Activated naive CD4-positive, alpha-beta T cell treated with anti-CD3 and anti-CD28 coated beads, Interleukin-2, amount 50 U/mL, for 24 hours (primary cell): ENCODE measurements around the gene RPRD1B.

Experiments
- H3K27ac Mint-ChIP-seq: one replicate; pipeline ENCODE4 v1.8.0; 2021; ENCODE audit warnings: mild to moderate bottlenecking, mixed read lengths
- H3K27me3 Mint-ChIP-seq: one replicate; pipeline ENCODE4 v1.8.0; 2021; ENCODE audit warnings: mixed read lengths
- H3K36me3 Mint-ChIP-seq: one replicate; pipeline ENCODE4 v1.8.0; 2021; ENCODE audit warnings: mixed read lengths
- H3K4me1 Mint-ChIP-seq: one replicate; pipeline ENCODE4 v1.8.0; 2021; ENCODE audit warnings: mixed read lengths
- H3K4me3 Mint-ChIP-seq: one replicate; pipeline ENCODE4 v1.8.0; 2021; ENCODE audit warnings: mild to moderate bottlenecking, mixed read lengths
- H3K9me3 Mint-ChIP-seq: one replicate; pipeline ENCODE4 v1.8.0; 2021; ENCODE audit warnings: mixed read lengths

The RPRD1B gene

GRCh38 chr20:38134427-38135270, 101.1 kb downstream of the RPRD1B start:
- Mint-ChIP-seq H3K4me3 (no peak overlapping the region), H3K27me3 (no peaks in the 10 kb centered on the region), H3K36me3 (no peaks in the 10 kb centered on the region), H3K4me1 (peaks cover 4% of the 10 kb centered on the region), H3K27ac (no peak overlapping the region), H3K9me3 (no peaks in the 10 kb centered on the region)

DNA sequence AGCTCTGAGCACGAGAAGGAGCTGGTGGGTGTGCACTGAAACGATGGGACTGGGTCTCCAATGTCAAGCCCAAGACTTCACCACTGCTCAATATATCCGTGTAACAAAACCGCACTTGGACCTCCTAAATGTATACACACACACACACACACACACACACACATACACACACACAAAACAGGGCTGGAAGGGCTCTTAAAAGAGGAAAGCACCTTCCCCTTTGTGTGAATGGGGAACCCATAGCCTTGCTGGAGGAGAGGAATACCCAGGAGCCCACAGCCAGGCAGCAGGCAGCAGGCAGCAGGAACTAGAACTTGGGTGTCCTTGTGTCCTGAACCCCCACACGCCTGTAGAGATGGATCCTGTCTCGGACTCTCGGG, 101.7 kb downstream of the RPRD1B start:
- H3K4me3 Mint-ChIP-seq: no peak overlapping the region
- H3K4me1 Mint-ChIP-seq: peaks cover 4% of the 10 kb centered on the region
- H3K9me3 Mint-ChIP-seq: no peaks in the 10 kb centered on the region
- no peaks in the 10 kb centered on the region for H3K36me3 Mint-ChIP-seq
- no peak overlapping the region for H3K27ac Mint-ChIP-seq
- H3K27me3 Mint-ChIP-seq: no peaks in the 10 kb centered on the region

DNA sequence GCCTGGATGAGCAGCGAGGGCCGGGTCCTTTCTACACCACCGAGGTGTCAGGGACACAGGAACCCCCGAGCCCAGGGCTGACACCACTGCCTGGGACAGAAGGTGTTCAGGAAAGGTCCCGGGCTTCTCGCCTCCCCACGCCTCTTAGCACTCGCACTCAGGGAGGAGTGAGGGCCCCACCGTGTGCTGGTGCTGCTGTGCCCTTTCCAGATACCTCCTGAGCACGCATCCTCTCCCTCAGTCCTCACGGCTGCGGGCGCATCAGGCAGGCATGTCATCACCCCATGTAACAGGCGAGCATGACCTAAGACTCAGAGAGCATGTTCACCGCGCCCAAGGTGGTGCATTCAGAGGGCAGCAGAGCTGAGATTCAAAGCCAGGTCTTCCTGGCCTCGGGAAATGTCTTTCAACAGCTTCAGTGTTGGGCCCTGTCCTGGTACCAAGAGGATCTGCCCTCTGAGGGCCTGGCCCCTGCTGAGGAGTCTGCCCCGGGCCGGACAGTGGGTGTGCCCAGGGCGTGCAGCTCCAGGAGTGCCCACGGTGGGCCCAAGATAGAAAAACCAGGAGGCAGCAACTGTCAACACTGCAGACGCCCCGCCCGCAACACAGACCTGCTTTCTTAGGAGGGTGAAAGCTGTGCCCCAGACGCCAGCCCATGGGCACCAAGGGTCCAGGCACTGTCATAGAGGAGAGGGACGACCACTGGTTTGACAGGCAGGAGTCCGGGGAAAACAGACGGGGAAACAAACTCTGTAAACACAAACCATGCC, 102.3 kb downstream of the RPRD1B start:
- Mint-ChIP-seq H3K27ac (no peak overlapping the region), H3K4me1 (peaks cover 4% of the 10 kb centered on the region), H3K4me3 (no peak overlapping the region), H3K36me3 (no peaks in the 10 kb centered on the region), H3K9me3 (no peaks in the 10 kb centered on the region), H3K27me3 (no peaks in the 10 kb centered on the region)

DNA sequence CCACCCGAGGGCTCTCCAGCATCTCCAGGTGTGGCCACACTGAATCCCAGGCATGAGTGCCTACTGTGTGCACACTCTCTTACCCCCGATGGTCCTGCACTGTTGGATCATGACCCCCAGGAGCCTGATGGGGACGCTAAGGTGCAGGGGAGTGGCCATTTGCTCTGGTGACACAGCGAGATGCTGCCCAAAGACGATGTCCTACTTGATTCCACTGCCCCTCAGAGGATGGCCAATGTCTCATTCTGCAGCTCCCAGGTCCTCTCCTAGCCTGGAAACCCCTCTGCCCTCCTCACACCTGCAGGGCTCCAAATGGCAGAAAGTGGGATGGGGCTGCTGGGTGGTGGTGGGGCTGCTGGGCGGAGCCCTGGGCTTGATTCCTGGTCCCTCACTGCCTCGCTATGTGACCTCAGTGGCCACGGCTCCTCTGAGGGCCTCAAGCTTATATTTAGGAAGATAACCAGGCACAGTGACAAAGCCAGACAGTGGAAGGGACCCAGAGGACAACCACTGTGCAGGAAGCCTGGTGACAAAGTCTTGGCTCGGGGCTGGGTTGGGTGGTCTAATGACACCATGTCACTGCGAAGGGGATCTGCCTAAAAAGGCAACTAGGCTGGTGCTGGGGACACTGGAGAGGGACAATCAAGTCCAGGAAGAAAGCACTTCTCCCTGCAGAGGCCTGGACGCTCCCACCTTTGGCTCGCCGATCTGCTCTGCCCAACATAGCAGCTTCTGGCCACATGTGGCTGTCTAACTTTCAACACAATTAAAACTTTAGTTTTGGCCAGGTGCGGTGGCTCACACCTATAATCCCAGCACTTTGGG, 103.1 kb downstream of the RPRD1B start:
- no peaks in the 10 kb centered on the region for H3K36me3 Mint-ChIP-seq
- H3K27ac Mint-ChIP-seq: no peak overlapping the region

GRCh38 chr20:38137441-38138037, 104.0 kb downstream of the RPRD1B start:
- Mint-ChIP-seq H3K4me3 (no peak overlapping the region), H3K27me3 (no peaks in the 10 kb centered on the region), H3K27ac (no peak overlapping the region), H3K4me1 (peaks cover 4% of the 10 kb centered on the region), H3K36me3 (no peaks in the 10 kb centered on the region), H3K9me3 (no peaks in the 10 kb centered on the region)

More for the DNA sequence above, 103.1 kb downstream of the RPRD1B start:
- Mint-ChIP-seq H3K9me3 (no peaks in the 10 kb centered on the region), H3K4me3 (no peak overlapping the region), H3K4me1 (peaks cover 4% of the 10 kb centered on the region), H3K27me3 (no peaks in the 10 kb centered on the region)

GRCh38 chr20:38138086-38138778, 104.7 kb downstream of the RPRD1B start:
- H3K4me3 Mint-ChIP-seq: no peak overlapping the region
- peaks cover 4% of the 10 kb centered on the region for H3K4me1 Mint-ChIP-seq
- no peaks in the 10 kb centered on the region for H3K9me3 Mint-ChIP-seq
- no peaks in the 10 kb centered on the region for H3K36me3 Mint-ChIP-seq
- no peak overlapping the region for H3K27ac Mint-ChIP-seq
- no peaks in the 10 kb centered on the region for H3K27me3 Mint-ChIP-seq

GRCh38 chr20:38139156-38139912, 105.8 kb downstream of the RPRD1B start:
- Mint-ChIP-seq H3K4me3 (no peak overlapping the region), H3K4me1 (peaks cover 3% of the 10 kb centered on the region), H3K36me3 (no peaks in the 10 kb centered on the region), H3K27me3 (no peaks in the 10 kb centered on the region), H3K27ac (no peak overlapping the region), H3K9me3 (no peaks in the 10 kb centered on the region)

GRCh38 chr20:38139977-38140753, 106.6 kb downstream of the RPRD1B start:
- Mint-ChIP-seq H3K9me3 (no peaks in the 10 kb centered on the region), H3K27me3 (no peaks in the 10 kb centered on the region), H3K27ac (no peak overlapping the region), H3K36me3 (no peaks in the 10 kb centered on the region), H3K4me1 (no peaks in the 10 kb centered on the region), H3K4me3 (no peak overlapping the region)

GRCh38 chr20:38141204-38141888, 107.8 kb downstream of the RPRD1B start:
- no peaks in the 10 kb centered on the region for H3K4me1 Mint-ChIP-seq
- H3K27me3 Mint-ChIP-seq: no peaks in the 10 kb centered on the region
- H3K27ac Mint-ChIP-seq: no peak overlapping the region
- no peaks in the 10 kb centered on the region for H3K36me3 Mint-ChIP-seq
- no peaks in the 10 kb centered on the region for H3K9me3 Mint-ChIP-seq
- no peak overlapping the region for H3K4me3 Mint-ChIP-seq
